Measurements from ENCODE around the gene BAIAP2. TPM values are rescaled to one million over a fixed set of nuclear protein-coding genes. Genes with fewer than 3 reads are reported as not detected.
A peak's percentile ranks its signal among the peaks of the same experiment; 100 is the strongest.

Gene BAIAP2
- total and polyA plus RNA-seq, 8 donors: 4.7 to 16.4 (median 11.1) TPM

- no peak for TF ChIP-seq CTCF (IDR thresholded peaks at IDR 0.05)
- no peak overlapping the region for H3K27ac ChIP-seq
- no peaks in the 10 kb centered on the region for H3K27me3 ChIP-seq
- H3K4me3 ChIP-seq: no peak overlapping the region
- no peak for ATAC-seq
- H3K4me1 ChIP-seq: peaks cover 0 to 2% (median 0%) of the 10 kb centered on the region in 3 donors
- intact Hi-C loops (cut with DNase I): no loop called here
- FAIRE-seq: no peak
- H3K36me3 ChIP-seq: no peaks in the 10 kb centered on the region
- no peak for DNase-seq
- 87 to 89% methylated on average over 23 to 24 of the region's 24 CpGs for WGBS, 2 donors
- H3K9me3 ChIP-seq: no peaks in the 10 kb centered on the region
These were observed 57.7 kb downstream of the BAIAP2 start for GRCh38 chr17:81092518-81093095.

GRCh38 chr17:81093619-81094508, 58.9 kb downstream of the BAIAP2 start:
- Histone ChIP-seq H3K27ac (peak overlapping the region in 1 of 4 donors; percentile 37), H3K36me3 (no peaks in the 10 kb centered on the region), H3K27me3 (no peaks in the 10 kb centered on the region), H3K9me3 (no peaks in the 10 kb centered on the region), H3K4me1 (peaks cover 0 to 2% (median 0%) of the 10 kb centered on the region in 3 donors), H3K4me3 (no peak overlapping the region)
- TF ChIP-seq CTCF (IDR thresholded peaks at IDR 0.05): no peak
- no peak for FAIRE-seq
- no peak for ATAC-seq
- 81 to 90% methylated on average over 21 of the region's 21 CpGs for WGBS, 2 donors
- no peak for DNase-seq
- intact Hi-C loops (cut with DNase I): no loop called here

- Histone ChIP-seq H3K9me3 (no peaks in the 10 kb centered on the region), H3K4me1 (peaks cover 0 to 2% (median 0%) of the 10 kb centered on the region in 3 donors), H3K4me3 (no peak overlapping the region), H3K36me3 (no peaks in the 10 kb centered on the region), H3K27ac (peak overlapping the region in 1 of 4 donors; percentile 37), H3K27me3 (no peaks in the 10 kb centered on the region)
- WGBS, 2 donors: 59 to 63% methylated on average over 33 of the region's 33 CpGs
- ATAC-seq (peak; percentile 60 to 77 (median 65)), DNase-seq (peak in 5 of 6 donors; percentile 65 to 85 (median 71)), FAIRE-seq (no peak)
- TF ChIP-seq CTCF (IDR thresholded peaks at IDR 0.05): no peak
- intact Hi-C loops (cut with DNase I): no loop called here
These were observed 59.8 kb downstream of the BAIAP2 start for GRCh38 chr17:81094509-81095382.

GRCh38 chr17:81095383-81095762, 60.4 kb downstream of the BAIAP2 start:
- no peak for TF ChIP-seq CTCF (IDR thresholded peaks at IDR 0.05)
- ATAC-seq (peak in 1 of 4 donors; percentile 11), FAIRE-seq (no peak), DNase-seq (peak in 1 of 6 donors; percentile 29)
- Histone ChIP-seq H3K9me3 (no peaks in the 10 kb centered on the region), H3K27me3 (no peaks in the 10 kb centered on the region), H3K4me3 (no peak overlapping the region), H3K27ac (peak overlapping the region in 1 of 4 donors; percentile 18), H3K36me3 (no peaks in the 10 kb centered on the region), H3K4me1 (peaks cover 0 to 2% (median 0%) of the 10 kb centered on the region in 3 donors)
- WGBS, 2 donors: 74 to 77% methylated on average over 13 of the region's 13 CpGs
- intact Hi-C loops (cut with DNase I): no loop called here
